Calu3 (cell line): ENCODE results near the gene SMAD2. TPM values are rescaled to one million over a fixed set of nuclear protein-coding genes. Genes with fewer than 3 reads are reported as not detected.

Source experiments
- BruUV-seq: library from RNA; stranded (reverse); fragments of 400-500 nt; replicated peaks from 2 replicates; lab custom pipeline; 2021; lab: Mats Ljungman, UMichigan
- CTCF ChIA-PET: fragments of 300-600 bp; sonication (Branson Sonifier 250); formaldehyde crosslinking; loops from one replicate; lab custom pipeline; 2022; ENCODE audit warnings: antibody characterized with exemption; lab: Charles Lee
- DNase-seq: peaks from one replicate; pipeline ENCODE4 v3.0.0; 2022
- H3K27ac Mint-ChIP-seq: one replicate; pipeline ENCODE4 v1.8.0; 2022; ENCODE audit warnings: mixed read lengths; ENCODE audit not compliant: unreplicated experiment
- H3K27me3 Mint-ChIP-seq: one replicate; pipeline ENCODE4 v1.8.0; 2022; ENCODE audit warnings: mixed read lengths; ENCODE audit not compliant: unreplicated experiment
- H3K36me3 Mint-ChIP-seq: one replicate; pipeline ENCODE4 v1.8.0; 2022; ENCODE audit warnings: mild to moderate bottlenecking, moderate library complexity, mixed read lengths; ENCODE audit not compliant: insufficient read depth, unreplicated experiment
- H3K4me1 Mint-ChIP-seq: one replicate; pipeline ENCODE4 v1.8.0; 2022; ENCODE audit warnings: mild to moderate bottlenecking, low read depth, mixed read lengths; ENCODE audit not compliant: unreplicated experiment
- H3K4me3 Mint-ChIP-seq: one replicate; pipeline ENCODE4 v1.8.0; 2022; ENCODE audit warnings: mild to moderate bottlenecking, low read depth, moderate library complexity, mixed read lengths; ENCODE audit not compliant: unreplicated experiment
- H3K9me3 Mint-ChIP-seq: one replicate; pipeline ENCODE4 v1.8.0; 2022; ENCODE audit warnings: low read depth, mixed read lengths; ENCODE audit not compliant: unreplicated experiment
- CTCF ChIP-seq: fragments of 200-600 bp; IDR thresholded peaks from one replicate; pipeline ENCODE4 v1.8.0; 2022; ENCODE audit warnings: antibody characterized with exemption; ENCODE audit not compliant: unreplicated experiment
- intact Hi-C: fragments of 100-400 bp; cut with micrococcal nuclease; formaldehyde crosslinking; loops from one replicate; pipeline ENCODE4 v1.10.0; 2022; ENCODE audit not compliant: unreplicated experiment
- total RNA-seq: library from RNA; stranded (reverse); gene quantifications from 2 replicates; pipeline ENCODE4 v1.2.3, GENCODE V29; 2022

SMAD2 gene
- total RNA-seq, 1 experiment from 2014 or later, result 134 TPM

DNA sequence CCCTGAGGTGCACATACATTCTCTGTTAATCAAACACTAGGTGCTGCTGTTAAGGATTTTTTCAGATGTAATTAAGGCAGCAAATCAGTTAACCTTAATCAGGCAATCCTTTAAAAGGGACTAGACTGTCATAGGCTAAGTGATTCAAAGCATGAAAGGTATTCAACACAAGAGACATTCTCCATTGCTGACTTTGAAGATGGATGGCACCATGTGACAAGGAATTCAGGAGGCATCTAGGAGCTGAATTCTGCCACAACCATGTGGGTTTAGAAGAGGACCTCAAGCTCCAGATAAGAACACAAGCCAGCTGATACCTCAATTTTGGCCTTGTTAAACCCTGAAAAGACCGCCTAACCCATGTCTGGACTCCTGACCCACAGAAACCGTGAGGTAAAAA lies 84.0 kb downstream of the SMAD2 start:
- Mint-ChIP-seq H3K27me3 (no peaks in the 10 kb centered on the region), H3K4me1 (no peaks in the 10 kb centered on the region), H3K27ac (no peak overlapping the region), H3K36me3 (peaks cover 6% of the 10 kb centered on the region), H3K4me3 (no peak overlapping the region), H3K9me3 (no peaks in the 10 kb centered on the region)
- intact Hi-C loops, result no loop called here
- no peak for DNase-seq
- no TSS peak for BruUV-seq
- TF ChIP-seq CTCF, result no peak
- CTCF ChIA-PET, result no interaction called here

DNA sequence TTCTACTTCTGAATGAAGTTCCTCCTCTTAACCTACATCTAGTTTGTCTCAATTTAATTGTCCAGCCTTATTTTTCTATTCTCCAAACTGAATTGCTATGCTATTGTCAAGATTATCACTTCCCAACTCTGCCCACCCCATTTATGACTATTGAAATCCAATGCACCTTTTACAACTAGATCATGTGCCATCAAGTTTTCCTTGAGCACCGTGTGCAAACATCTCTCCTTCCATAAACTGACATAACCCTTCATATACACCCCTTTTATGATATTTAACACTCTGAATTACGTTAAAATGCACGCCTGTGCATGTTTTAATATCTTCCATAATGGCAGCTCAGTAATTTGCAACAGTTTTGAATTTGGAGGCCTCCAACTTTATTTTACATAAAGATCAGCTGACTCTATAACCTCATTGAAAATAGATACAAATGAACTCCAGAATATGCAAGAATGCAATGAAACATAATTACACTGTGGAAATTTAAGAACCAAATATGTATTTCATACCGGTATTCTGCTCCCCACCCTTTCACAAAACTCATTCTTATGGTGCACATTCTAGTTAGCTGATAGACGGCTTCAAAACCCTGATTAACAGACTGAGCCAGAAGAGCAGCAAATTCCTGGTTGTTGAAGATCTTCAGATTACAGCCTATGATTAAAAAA lies 85.5 kb downstream of the SMAD2 start:
- Mint-ChIP-seq H3K27me3 (no peaks in the 10 kb centered on the region), H3K36me3 (peaks cover 6% of the 10 kb centered on the region), H3K9me3 (no peaks in the 10 kb centered on the region), H3K4me1 (no peaks in the 10 kb centered on the region), H3K4me3 (no peak overlapping the region), H3K27ac (no peak overlapping the region)
- no peak for TF ChIP-seq CTCF
- CTCF ChIA-PET, result no interaction called here
- BruUV-seq, result no TSS peak
- DNase-seq, result no peak
- intact Hi-C loops, result no loop called here

GRCh38 chr18:47842836-47843235 lies 87.6 kb downstream of the SMAD2 start:
- Mint-ChIP-seq H3K27ac (no peak overlapping the region), H3K36me3 (peaks cover 17% of the 10 kb centered on the region), H3K4me3 (no peak overlapping the region), H3K4me1 (no peaks in the 10 kb centered on the region), H3K9me3 (no peaks in the 10 kb centered on the region), H3K27me3 (no peaks in the 10 kb centered on the region)
- BruUV-seq, result no TSS peak
- TF ChIP-seq CTCF, result no peak
- no peak for DNase-seq
- intact Hi-C loops, result no loop called here
- CTCF ChIA-PET, result no interaction called here

DNA sequence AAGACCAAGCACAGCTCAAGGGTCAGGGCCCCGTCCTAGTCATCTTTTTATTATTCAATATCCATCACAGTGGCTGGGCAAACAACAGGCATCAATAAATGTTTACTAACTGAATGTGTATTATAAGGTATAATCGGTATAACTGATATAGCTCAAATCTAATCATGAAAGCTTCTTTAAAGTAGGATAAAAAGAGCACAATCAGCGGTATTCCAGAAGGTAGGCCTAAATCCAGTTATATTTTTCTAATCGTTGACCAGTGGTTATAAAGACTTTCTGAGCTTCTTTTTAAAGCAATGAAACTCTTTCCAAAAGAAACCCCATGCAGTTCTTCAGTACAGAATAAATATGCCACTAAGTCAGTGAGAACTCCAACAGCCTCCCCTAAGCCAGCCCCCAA lies 92.1 kb downstream of the SMAD2 start:
- TF ChIP-seq CTCF, result no peak
- intact Hi-C loops, result no loop called here
- Mint-ChIP-seq H3K4me1 (no peaks in the 10 kb centered on the region), H3K27me3 (no peaks in the 10 kb centered on the region), H3K4me3 (no peak overlapping the region), H3K36me3 (peaks cover 12% of the 10 kb centered on the region), H3K27ac (no peak overlapping the region), H3K9me3 (no peaks in the 10 kb centered on the region)
- BruUV-seq, result no TSS peak
- no peak for DNase-seq
- CTCF ChIA-PET, result no interaction called here
